K562 (cell line): Measurements from ENCODE around the gene CPLX1. TPM values are rescaled to one million over a fixed set of nuclear protein-coding genes. Genes with fewer than 3 reads are reported as not detected.

Experiments used
- ATF1 ChIP-seq, 2 experiments: fragments of 450-650 bp in 1 of 2; IDR thresholded peaks; 2 replicates each; pipeline ENCODE4 v1.6.1; 2016; ENCODE audit warnings: missing compliant biosample characterization in 1 of 2, missing genetic modification characterization in 1 of 2
- CHD1 ChIP-seq: fragments of 200-600 bp; sonication (generic); IDR thresholded peaks from one replicate; pipeline ENCODE4 v1.6.1; 2012; ENCODE audit warnings: mild to moderate bottlenecking, moderate library complexity, low read length, inconsistent platforms
- HDAC2 ChIP-seq: fragments of 450-650 bp; IDR thresholded peaks from 2 replicates; pipeline ENCODE4 v1.6.1; 2016; ENCODE audit warnings: mild to moderate bottlenecking
- HIVEP1 ChIP-seq: fragments of 250-450 bp; sonication (Bioruptor Pico); IDR thresholded peaks from 2 replicates; pipeline ENCODE4 v1.4.0; 2020; ENCODE audit warnings: mild to moderate bottlenecking
- JUNB ChIP-seq: fragments of 450-650 bp; formaldehyde crosslinking; conservative IDR thresholded peaks from 2 replicates; pipeline ENCODE4 v1.4.0; 2020; ENCODE audit warnings: mild to moderate bottlenecking
- KAT7 ChIP-seq: sonication (generic); formaldehyde crosslinking; IDR thresholded peaks from 2 replicates; pipeline ENCODE4 v1.8.0; 2022; ENCODE audit warnings: missing genetic modification reagents, mild to moderate bottlenecking, borderline replicate concordance
- NFIC ChIP-seq: fragments of 450-650 bp; IDR thresholded peaks from 2 replicates; pipeline ENCODE4 v1.6.1; 2017; ENCODE audit warnings: mild to moderate bottlenecking, inconsistent platforms
- NFRKB ChIP-seq: fragments of 450-650 bp; IDR thresholded peaks from 2 replicates; pipeline ENCODE4 v1.6.1; 2016; ENCODE audit warnings: low read depth
- POLR2AphosphoS5 ChIP-seq: IDR thresholded peaks from 2 replicates; pipeline ENCODE4 v1.6.1; 2011; ENCODE audit warnings: mild to moderate bottlenecking, low read depth, low read length, moderate library complexity; ENCODE audit not compliant: control insufficient read depth, insufficient read depth
- PRMT5 ChIP-seq: sonication (generic); formaldehyde crosslinking; IDR thresholded peaks from 2 replicates; pipeline ENCODE4 v1.5.0; 2020; ENCODE audit warnings: missing genetic modification reagents
- RAD51 ChIP-seq: fragments of 450-650 bp; IDR thresholded peaks from 2 replicates; pipeline ENCODE4 v1.7.1; 2016; ENCODE audit warnings: low read depth, mild to moderate bottlenecking, borderline replicate concordance
- RB1 ChIP-seq: fragments of 450-650 bp; IDR thresholded peaks from 2 replicates; pipeline ENCODE4 v1.6.1; 2017; ENCODE audit warnings: low read depth, mild to moderate bottlenecking
- SRSF3 ChIP-seq: fragments of 200-400 bp; formaldehyde crosslinking; IDR thresholded peaks from 2 replicates; pipeline ENCODE4 v1.6.1; 2016; ENCODE audit warnings: mild to moderate bottlenecking, low read length, moderate library complexity; ENCODE audit not compliant: insufficient read depth
- TARDBP ChIP-seq: fragments of 450-650 bp; IDR thresholded peaks from 2 replicates; pipeline ENCODE4 v1.6.1; 2016
- TBL1XR1 ChIP-seq, 2 experiments: IDR thresholded peaks; 2 replicates each; pipeline ENCODE4 v1.6.1; 2012; ENCODE audit warnings: improper control_type of control experiment in 2 of 2, low read length in 2 of 2, mild to moderate bottlenecking in 1 of 2
- TSHZ1 ChIP-seq: fragments of 250-450 bp; sonication (Bioruptor Pico); IDR thresholded peaks from 2 replicates; pipeline ENCODE4 v1.4.0; 2020; ENCODE audit warnings: mild to moderate bottlenecking, moderate library complexity
- USF1 ChIP-seq: sonication (generic); formaldehyde crosslinking; IDR thresholded peaks from 2 replicates; pipeline ENCODE4 v1.9.0; 2022; ENCODE audit warnings: mild to moderate bottlenecking, missing genetic modification reagents
- ZBTB1 ChIP-seq: sonication (generic); formaldehyde crosslinking; IDR thresholded peaks from 2 replicates; pipeline ENCODE4 v1.8.1; 2023; ENCODE audit warnings: missing genetic modification reagents, low read depth, mild to moderate bottlenecking, borderline replicate concordance
- ZC3H4 ChIP-seq: sonication (generic); formaldehyde crosslinking; IDR thresholded peaks from 2 replicates; pipeline ENCODE4 v1.9.0; 2021; ENCODE audit warnings: missing genetic modification reagents, borderline replicate concordance
- ZNF174 ChIP-seq: fragments of 250-450 bp; sonication (Bioruptor Pico); IDR thresholded peaks from 2 replicates; pipeline ENCODE4 v1.4.0; 2020; ENCODE audit warnings: mild to moderate bottlenecking
- ZNF212 ChIP-seq: fragments of 450-650 bp; formaldehyde crosslinking; IDR thresholded peaks from 2 replicates; pipeline ENCODE4 v1.4.0; 2020; ENCODE audit warnings: mild to moderate bottlenecking
- ZNF23 ChIP-seq: fragments of 250-450 bp; sonication (Bioruptor Pico); IDR thresholded peaks from 2 replicates; pipeline ENCODE4 v1.4.0; 2020; ENCODE audit warnings: mild to moderate bottlenecking
- ZNF280B ChIP-seq: fragments of 250-450 bp; sonication (Bioruptor Pico); IDR thresholded peaks from 2 replicates; pipeline ENCODE4 v1.5.1; 2021; ENCODE audit warnings: mild to moderate bottlenecking
- ZNF695 ChIP-seq: fragments of 450-650 bp; formaldehyde crosslinking; IDR thresholded peaks from 2 replicates; pipeline ENCODE4 v1.4.0; 2020; ENCODE audit warnings: mild to moderate bottlenecking, moderate library complexity
- ZNF699 ChIP-seq: fragments of 250-450 bp; sonication (Bioruptor Pico); IDR thresholded peaks from 2 replicates; pipeline ENCODE4 v1.8.0; 2021; ENCODE audit warnings: mild to moderate bottlenecking, moderate library complexity; ENCODE audit not compliant: insufficient replicate concordance
- ZNF75A ChIP-seq: fragments of 450-650 bp; formaldehyde crosslinking; IDR thresholded peaks from 2 replicates; pipeline ENCODE4 v1.4.0; 2020; ENCODE audit warnings: mild to moderate bottlenecking
- polyA plus RNA-seq, 8 experiments: library from polyadenylated mRNA; depleted of rRNA in 4 of 8; stranded (reverse) in 5 of 8; unstranded in 3 of 8; fragments of >200 nt; fragmentation: Nextera tagmentation in 2 of 8; fragmentation: Illumina TruSeq in 1 of 8; extraction: Ambion mirVana in 2 of 8; extraction: Trizol in 1 of 8; gene quantifications; 2 replicates each; pipeline versions ENCODE4 v1.2.1 to v1.2.3, GENCODE V29; 2011 to 2014; ENCODE audit warnings: inconsistent platforms in 1 of 8, missing spikeins in 1 of 8
- total RNA-seq, 7 experiments: library from RNA; depleted of rRNA in 6 of 7; stranded (reverse); fragments of >200 nt in 6 of 7; fragmentation: Illumina TruSeq in 2 of 7; extraction: Trizol in 2 of 7; gene quantifications; 2 replicates each; pipeline versions ENCODE4 v1.2.1 to v1.2.3, GENCODE V29; 2011 to 2021; ENCODE audit warnings: low replicate concordance in 1 of 7

The CPLX1 gene
- total and polyA plus RNA-seq, 9 of the 15 experiments (the other 6 are each of a cell fraction or from before 2014, with no cell fraction given) = 0.03 to 3.3 (median 0.17) TPM; not detected in 2

- TF ChIP-seq ZNF75A (CRISPR knock-in tag) (no peak), ZC3H4 (CRISPR knock-in tag) (no peak; the same call in 1 of the 2 replicates), ZNF695 (CRISPR knock-in tag) (no peak), POLR2AphosphoS5 (peak; percentile 88), KAT7 (CRISPR knock-in tag) (peak; percentile 66; the same call in 1 of the 2 replicates), JUNB (CRISPR knock-in tag) (no peak), TARDBP (no peak), USF1 (CRISPR knock-in tag) (peak; percentile 100), HDAC2 (no peak), NFIC (no peak), RAD51 (peak; percentile 97), HIVEP1 (CRISPR knock-in tag) (no peak), TBL1XR1 (IDR thresholded peaks at IDR 0.05; ENCODE audit: low read length in 2 of 2) (no peak), SRSF3 (no peak), ATF1 (CRISPR knock-in tag; IDR thresholded peaks at IDR 0.05) (no peak), ATF1 (tag; IDR thresholded peaks at IDR 0.05) (peak; percentile 98), TSHZ1 (CRISPR knock-in tag) (no peak), PRMT5 (CRISPR knock-in tag) (no peak), ZNF699 (no peak), ZNF23 (CRISPR knock-in tag) (no peak), CHD1 (peak; percentile 93), NFRKB (peak; percentile 75; the same call in 1 of the 2 replicates), ZBTB1 (CRISPR knock-in tag) (no peak), RB1 (peak; percentile 96), ZNF280B (no peak), ZNF174 (CRISPR knock-in tag) (no peak), ZNF212 (CRISPR knock-in tag) (no peak)
Measured at GRCh38 chr4:781493-782216, 44.3 kb downstream of the CPLX1 start (continued).
